H1 (cell line): ENCODE data around the gene BIRC2. TPM values are rescaled to one million over a fixed set of nuclear protein-coding genes. Genes with fewer than 3 reads are reported as not detected.

ENCODE experiments used
- CBX5 ChIP-seq: fragments of 300-800, 300-1000 bp; sonication (generic); IDR thresholded peaks from 2 replicates; pipeline ENCODE4 v1.7.1; 2016; ENCODE audit warnings: antibody characterized with exemption, low read length, low read depth
- CHD2 ChIP-seq: IDR thresholded peaks from 2 replicates; pipeline ENCODE4 v1.6.1; 2012; ENCODE audit warnings: low read length, improper control_type of control experiment
- CTCF ChIP-seq, 3 experiments: IDR thresholded peaks; 1 replicate in 2 of 3; 2 replicates in 1 of 3; pipeline versions ENCODE4 v1.5.1 to v1.6.1; 2011; ENCODE audit warnings: low read length in 3 of 3, mild to moderate bottlenecking in 3 of 3, inconsistent platforms in 2 of 3, low read depth in 1 of 3, moderate library complexity in 1 of 3; ENCODE audit not compliant: insufficient read depth in 1 of 3; ENCODE audit errors: control extremely low read depth in 1 of 3
- EZH2 ChIP-seq: fragments of 200-600 bp; sonication (generic); IDR thresholded peaks from 2 replicates; pipeline ENCODE4 v1.7.1; 2012; ENCODE audit warnings: low read depth, mild to moderate bottlenecking, moderate library complexity, low read length, inconsistent platforms; ENCODE audit not compliant: severe bottlenecking
- GABPA ChIP-seq: IDR thresholded peaks from 2 replicates; pipeline ENCODE4 v1.6.1; 2011; ENCODE audit warnings: mild to moderate bottlenecking, low read length, moderate library complexity, borderline replicate concordance; ENCODE audit not compliant: insufficient read depth
- NRF1 ChIP-seq: IDR thresholded peaks from 2 replicates; pipeline ENCODE4 v1.6.1; 2011; ENCODE audit warnings: mild to moderate bottlenecking, low read depth, low read length, improper control_type of control experiment
- PHF8 ChIP-seq: fragments of 200-600 bp; sonication (generic); conservative IDR thresholded peaks from 2 replicates; pipeline ENCODE4 v1.7.1; 2012; ENCODE audit warnings: low read depth, mild to moderate bottlenecking, inconsistent platforms, low read length, moderate library complexity
- POU5F1 ChIP-seq: IDR thresholded peaks from 2 replicates; pipeline ENCODE4 v1.6.1; 2011; ENCODE audit warnings: low read depth, mild to moderate bottlenecking, low read length, moderate library complexity
- RAD21 ChIP-seq, 2 experiments: IDR thresholded peaks in 1 of 2; conservative IDR thresholded peaks in 1 of 2; 2 replicates each; pipeline ENCODE4 v1.6.1; 2011; ENCODE audit warnings: low read depth in 2 of 2, low read length in 2 of 2, improper control_type of control experiment in 1 of 2, inconsistent platforms in 1 of 2, mild to moderate bottlenecking in 1 of 2, moderate library complexity in 1 of 2
- RNF2 ChIP-seq: fragments of 200-900, 300-1000 bp; sonication (generic); IDR thresholded peaks from 2 replicates; pipeline ENCODE4 v1.7.1; 2016; ENCODE audit warnings: borderline replicate concordance, low read depth, mild to moderate bottlenecking, antibody characterized with exemption, low read length; ENCODE audit not compliant: poor library complexity, severe bottlenecking; ENCODE audit errors: missing control alignments
- SAP30 ChIP-seq: fragments of 300-600 bp; sonication (generic); IDR thresholded peaks from 2 replicates; pipeline ENCODE4 v1.7.1; 2012; ENCODE audit warnings: low read length, moderate library complexity, mild to moderate bottlenecking, inconsistent platforms; ENCODE audit not compliant: insufficient read depth, insufficient replicate concordance
- SIN3A ChIP-seq, 2 experiments: IDR thresholded peaks in 1 of 2; conservative IDR thresholded peaks in 1 of 2; 2 replicates each; pipeline ENCODE4 v1.6.1; 2011 to 2012; ENCODE audit warnings: low read length in 2 of 2, improper control_type of control experiment in 1 of 2, low read depth in 1 of 2, mild to moderate bottlenecking in 1 of 2
- SIX5 ChIP-seq: IDR thresholded peaks from 2 replicates; pipeline ENCODE4 v1.6.1; 2011; ENCODE audit warnings: mild to moderate bottlenecking, low read depth, low read length
- SP4 ChIP-seq: IDR thresholded peaks from 2 replicates; pipeline ENCODE4 v1.6.1; 2012; ENCODE audit warnings: low read length, inconsistent platforms
- SRF ChIP-seq: IDR thresholded peaks from 2 replicates; pipeline ENCODE4 v1.6.1; 2011; ENCODE audit warnings: mild to moderate bottlenecking, low read depth, low read length, moderate library complexity
- TBP ChIP-seq: IDR thresholded peaks from 2 replicates; pipeline ENCODE4 v1.6.1; 2011; ENCODE audit warnings: low read depth, low read length, improper control_type of control experiment
- TEAD4 ChIP-seq: IDR thresholded peaks from 2 replicates; pipeline ENCODE4 v1.6.1; 2012; ENCODE audit warnings: low read depth, low read length, inconsistent platforms, mixed read lengths
- YY1 ChIP-seq: IDR thresholded peaks from 2 replicates; pipeline ENCODE4 v1.6.1; 2011; ENCODE audit warnings: low read depth, mild to moderate bottlenecking, low read length
- polyA plus RNA-seq, 7 experiments: library from polyadenylated mRNA; depleted of rRNA in 3 of 7; stranded (reverse) in 5 of 7; unstranded in 2 of 7; fragments of >200 nt in 5 of 7; fragments of 200-250 nt in 2 of 7; gene quantifications; 1 replicate in 5 of 7; 2 replicates in 1 of 7; 4 replicates in 1 of 7; pipeline versions ENCODE4 v1.2.1 to v1.2.3, GENCODE V29; 2011 to 2013; ENCODE audit warnings: missing spikeins in 2 of 7, mixed read lengths in 2 of 7
- total RNA-seq: library from RNA; stranded (reverse); fragmentation: NEBNext Ultra II Directional; extraction: Animal tissue kit (Norgen Biotek cat#: 25700); gene quantifications from 2 replicates; pipeline ENCODE4 v1.2.1, GENCODE V29; 2021
- TF ChIP-seq, protein P1 (sequence below): IDR thresholded peaks from 2 replicates; pipeline ENCODE4 v1.6.1; 2011; ENCODE audit warnings: low read length, improper control_type of control experiment

The BIRC2 gene
- total and polyA plus RNA-seq, 2 of the 8 experiments (the other 6 are each of a cell fraction or from before 2014, with no cell fraction given): 18.4 to 24.7 TPM

GRCh38 chr11:102317099-102317767 lies 29.8 kb upstream of the BIRC2 start, which contains the start of gene BIRC3 (continued):
- TF ChIP-seq NRF1 (no peak), SIX5 (no peak), YY1 (0 out of 2 replicates have a peak, but pooled peaks have one; percentile 5), SRF (no peak), CBX5 (no peak), RAD21 (IDR thresholded peaks at IDR 0.05 in 1 of 2, conservative IDR thresholded peaks at IDR 0.05 in 1 of 2; ENCODE audit: low read depth in 2 of 2, low read length in 2 of 2) (peak in 1 of 2 experiments; percentile 6; a peak in 1 of 4 replicates), RNF2 (no peak), TBP (0 out of 2 replicates have a peak, but pooled peaks have one; percentile 19), PHF8 (no peak), TEAD4 (peak; percentile 31; the same call in 1 of the 2 replicates), SIN3A (conservative IDR thresholded peaks at IDR 0.05 in 1 of 2, IDR thresholded peaks at IDR 0.05 in 1 of 2; ENCODE audit: low read depth in 1 of 2, low read length in 2 of 2) (no peak), CHD2 (no peak), SAP30 (no peak), EZH2 (no peak), CTCF (IDR thresholded peaks at IDR 0.05; ENCODE audit: control extremely low read depth in 1 of 3, insufficient read depth in 1 of 3, low read depth in 1 of 3, low read length in 3 of 3) (peak in 2 of 3 experiments; percentile 10 to 26; a peak in 3 of 4 replicates), SP4 (no peak), POU5F1 (no peak), GABPA (no peak)
- TF ChIP-seq, protein P1, sequence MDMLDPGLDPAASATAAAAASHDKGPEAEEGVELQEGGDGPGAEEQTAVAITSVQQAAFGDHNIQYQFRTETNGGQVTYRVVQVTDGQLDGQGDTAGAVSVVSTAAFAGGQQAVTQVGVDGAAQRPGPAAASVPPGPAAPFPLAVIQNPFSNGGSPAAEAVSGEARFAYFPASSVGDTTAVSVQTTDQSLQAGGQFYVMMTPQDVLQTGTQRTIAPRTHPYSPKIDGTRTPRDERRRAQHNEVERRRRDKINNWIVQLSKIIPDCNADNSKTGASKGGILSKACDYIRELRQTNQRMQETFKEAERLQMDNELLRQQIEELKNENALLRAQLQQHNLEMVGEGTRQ: no peak
